GM23248 (cell line): ENCODE data around the gene ATF5. TPM values are rescaled to one million over a fixed set of nuclear protein-coding genes. Genes with fewer than 3 reads are reported as not detected.
A peak's percentile ranks its signal among the peaks of the same experiment; 100 is the strongest.

Source experiments
- DNase-seq: peaks from one replicate; pipeline ENCODE4 v3.0.0-alpha.2; 2015
- H2AFZ ChIP-seq: fragments of 200-600 bp; sonication (generic); 2 replicates; pipeline ENCODE4 v1.6.1; 2016; ENCODE audit warnings: antibody characterized with exemption
- H3F3A ChIP-seq: fragments of 200-600 bp; sonication (generic); 2 replicates; pipeline ENCODE4 v1.6.1; 2016; ENCODE audit warnings: mild to moderate bottlenecking, antibody characterized with exemption, mixed run types; ENCODE audit not compliant: insufficient read depth
- H3K27ac ChIP-seq: fragments of 200-600 bp; sonication (generic); 2 replicates; pipeline ENCODE4 v1.5.1; 2016; ENCODE audit warnings: mild to moderate bottlenecking
- H3K27me3 ChIP-seq: fragments of 200-600 bp; sonication (generic); replicated peaks from 2 replicates; pipeline ENCODE4 v1.6.1; 2016; ENCODE audit warnings: mild to moderate bottlenecking; ENCODE audit not compliant: insufficient read depth
- H3K36me3 ChIP-seq: fragments of 200-600 bp; sonication (generic); 2 replicates; pipeline ENCODE4 v1.6.1; 2016; ENCODE audit warnings: low read depth, mild to moderate bottlenecking
- H3K4me1 ChIP-seq: fragments of 200-600 bp; sonication (generic); 2 replicates; pipeline ENCODE4 v1.6.1; 2016; ENCODE audit warnings: mild to moderate bottlenecking; ENCODE audit not compliant: insufficient read depth
- H3K4me2 ChIP-seq: fragments of 200-600 bp; sonication (generic); one replicate; pipeline ENCODE4 v1.6.1; 2016; ENCODE audit warnings: mild to moderate bottlenecking; ENCODE audit not compliant: unreplicated experiment
- H3K4me3 ChIP-seq: fragments of 200-600 bp; sonication (generic); 2 replicates; pipeline ENCODE4 v1.5.1; 2016; ENCODE audit warnings: mild to moderate bottlenecking
- H3K79me2 ChIP-seq: fragments of 200-600 bp; sonication (generic); 2 replicates; pipeline ENCODE4 v1.6.1; 2016; ENCODE audit warnings: mild to moderate bottlenecking; ENCODE audit not compliant: insufficient read depth
- H3K9ac ChIP-seq: fragments of 200-600 bp; sonication (generic); 2 replicates; pipeline ENCODE4 v1.6.1; 2016; ENCODE audit warnings: mild to moderate bottlenecking
- H3K9me2 ChIP-seq: fragments of 200-600 bp; sonication (generic); 2 replicates; pipeline ENCODE4 v1.6.1; 2016; ENCODE audit warnings: mixed run types, mild to moderate bottlenecking, moderate library complexity; ENCODE audit not compliant: insufficient read depth
- H3K9me3 ChIP-seq: fragments of 200-600 bp; sonication (generic); one replicate; pipeline ENCODE4 v1.6.1; 2017; ENCODE audit warnings: low read depth
- H4K20me1 ChIP-seq: fragments of 200-600 bp; sonication (generic); 2 replicates; pipeline ENCODE4 v1.6.0; 2016; ENCODE audit not compliant: insufficient read depth
- EZH2 ChIP-seq: fragments of 200-600 bp; sonication (generic); IDR thresholded peaks from 2 replicates; pipeline ENCODE4 v1.6.1; 2018; ENCODE audit warnings: antibody characterized with exemption, mild to moderate bottlenecking; ENCODE audit not compliant: insufficient read depth, poor library complexity, severe bottlenecking
- EZH2phosphoT487 ChIP-seq: fragments of 200-600 bp; sonication (generic); IDR thresholded peaks from 2 replicates; pipeline ENCODE4 v1.6.1; 2018; ENCODE audit warnings: antibody characterized with exemption, moderate library complexity, mild to moderate bottlenecking, low read depth; ENCODE audit not compliant: insufficient read depth
- WGBS, 2 experiments: methylation state at CpG; one replicate each; pipeline ENCODE4 v1.1.6; 2015 to 2017; ENCODE audit warnings: low lambda C conversion rate in 2 of 2, low coverage in 1 of 2; ENCODE audit errors: missing lambda C conversion rate in 2 of 2; 5-methylcytosine and 5-hydroxymethylcytosine counted together
- in situ Hi-C: fragments of 300-500 bp; cut with MboI; formaldehyde crosslinking; loops from 2 replicates; pipeline ENCODE4 v1.15.0; 2020
- polyA plus RNA-seq: library from polyadenylated mRNA; unstranded; fragments of >200 nt; fragmentation: Nextera tagmentation; extraction: Ambion mirVana; gene quantifications from 2 replicates; pipeline ENCODE4 v1.2.1, GENCODE V29; 2016
- total RNA-seq: library from RNA; depleted of rRNA; stranded (reverse); fragments of >200 nt; shearing (Covaris generic); gene quantifications from 2 replicates; pipeline ENCODE4 v1.2.3, GENCODE V29; 2014; rRNA removed

Gene ATF5, protein sequence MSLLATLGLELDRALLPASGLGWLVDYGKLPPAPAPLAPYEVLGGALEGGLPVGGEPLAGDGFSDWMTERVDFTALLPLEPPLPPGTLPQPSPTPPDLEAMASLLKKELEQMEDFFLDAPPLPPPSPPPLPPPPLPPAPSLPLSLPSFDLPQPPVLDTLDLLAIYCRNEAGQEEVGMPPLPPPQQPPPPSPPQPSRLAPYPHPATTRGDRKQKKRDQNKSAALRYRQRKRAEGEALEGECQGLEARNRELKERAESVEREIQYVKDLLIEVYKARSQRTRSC
- total RNA-seq = 8.9 and 19.1 TPM in 2 replicates
- 8.0 and 8.9 TPM in 2 replicates for polyA plus RNA-seq

DNA sequence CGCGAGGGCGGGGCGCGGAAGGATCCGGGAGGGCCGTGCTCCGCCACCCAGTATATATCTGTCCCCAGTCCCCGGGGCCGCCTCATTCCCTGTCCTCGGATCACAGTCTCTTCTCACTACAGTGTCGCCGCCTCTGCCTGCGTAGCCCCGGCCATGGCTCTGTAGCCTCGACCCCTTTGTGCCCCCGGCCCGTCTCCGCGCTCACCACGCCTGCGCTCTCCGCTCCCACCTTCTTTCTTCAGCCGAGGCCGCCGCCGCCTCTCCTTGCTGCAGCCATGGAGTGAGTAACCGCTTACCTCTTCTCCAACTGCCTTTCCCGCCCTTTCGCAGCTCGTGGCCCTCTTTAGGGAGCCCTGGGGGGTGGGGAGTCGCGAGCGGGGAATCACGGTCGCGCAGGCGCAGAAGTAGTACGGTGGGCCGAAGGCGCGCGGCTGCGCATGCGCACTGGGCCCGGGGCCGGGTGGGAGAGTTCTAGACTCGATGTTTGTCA, at the start of gene ATF5, which contains the start of gene NUP62:
TSS of gene ATF5 (plus strand) at position 85 of the 490 bp plus-strand sequence. CDS start 1,646 bp downstream, outside the sequence.
TSS of gene NUP62 (minus strand) at position 384 of the 490 bp plus-strand sequence. CDS start 19,697 bp downstream, outside the sequence.
- Histone ChIP-seq H3K4me2 (peak within 1 kb of the TSS; percentile 80), H3K27me3 (no peaks in the 10 kb centered on the region), H3K27ac (peak within 1 kb of the TSS; percentile 87), H3F3A (peaks cover 12% of the 10 kb centered on the region), H3K4me3 (peak within 1 kb of the TSS; percentile 98), H3K9me3 (no peaks in the 10 kb centered on the region), H3K4me1 (peaks cover 7% of the 10 kb centered on the region; the same call in 1 of the 2 replicates), H2AFZ (peak within 1 kb of the TSS; percentile 93), H3K36me3 (peaks cover 7% of the 10 kb centered on the region; the same call in 1 of the 2 replicates), H3K9me2 (no peaks in the 10 kb centered on the region), H3K9ac (peak within 1 kb of the TSS; percentile 94), H3K79me2 (peaks cover 50% of the 10 kb centered on the region), H4K20me1 (no peaks in the 10 kb centered on the region)
- TF ChIP-seq EZH2phosphoT487 (no peak), EZH2 (no peak)
- in situ Hi-C loops = loop anchor here (25.0 kb wide), 1 partner anchor 208 kb away; no protein-coding TSS in a partner anchor
- WGBS, 2 experiments = 0 to 2% methylated on average over 31 to 48 of the region's 48 CpGs
- peak; percentile 89 for DNase-seq

DNA sequence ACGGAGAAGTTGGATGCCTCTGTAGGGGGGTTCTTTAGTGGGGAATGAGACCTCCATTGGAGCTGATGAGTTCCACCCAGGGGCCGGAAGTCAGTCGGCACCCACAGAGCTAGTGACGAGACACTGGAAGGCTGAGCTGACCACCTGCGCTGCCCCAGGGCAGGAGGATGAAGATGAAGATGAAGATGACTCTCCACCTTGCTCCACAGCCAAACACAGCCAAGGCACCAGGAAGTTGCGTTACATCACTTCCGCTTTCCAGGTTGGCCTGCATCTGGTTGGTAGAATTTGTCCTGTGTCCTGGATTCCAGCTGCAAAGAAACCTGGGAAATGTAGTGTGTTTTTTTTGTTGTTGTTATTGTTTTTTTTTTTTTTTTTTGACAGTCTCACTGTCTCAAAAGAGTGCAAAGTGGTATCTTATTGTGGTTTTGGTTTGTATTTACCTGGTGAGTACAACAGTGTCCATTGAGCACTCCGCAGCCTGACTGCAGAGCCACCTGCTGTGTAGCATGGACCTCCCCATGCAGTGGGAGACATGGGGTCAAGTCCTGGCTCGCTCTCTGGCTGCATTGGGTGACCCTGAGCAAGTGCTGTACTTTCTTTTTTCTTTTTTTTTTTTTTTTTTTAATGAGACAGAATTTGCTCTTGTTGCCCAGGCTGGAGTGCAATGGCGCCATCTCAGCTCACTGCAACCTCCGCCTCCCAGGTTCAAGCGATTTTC, 49.6 kb upstream of the ATF5 start:
- 93% methylated on average over 12 of the region's 12 CpGs for WGBS, 2 experiments
- H3K27ac ChIP-seq = no peak overlapping the region
- DNase-seq = no peak
- TF ChIP-seq EZH2phosphoT487 = no peak
- TF ChIP-seq EZH2 = no peak
- no peak overlapping the region for H3K4me2 ChIP-seq
- no peaks in the 10 kb centered on the region for H3K27me3 ChIP-seq
- H3K79me2 ChIP-seq = peaks cover 31% of the 10 kb centered on the region
- H3K4me3 ChIP-seq = no peak overlapping the region
- in situ Hi-C loops = no loop called here
- H3F3A ChIP-seq = no peaks in the 10 kb centered on the region
- peaks cover 10% of the 10 kb centered on the region for H3K4me1 ChIP-seq
- no peaks in the 10 kb centered on the region for H4K20me1 ChIP-seq
- H2AFZ ChIP-seq = no peak overlapping the region
- H3K9me3 ChIP-seq = no peaks in the 10 kb centered on the region
- H3K9me2 ChIP-seq = no peaks in the 10 kb centered on the region
- H3K36me3 ChIP-seq = peaks cover 17% of the 10 kb centered on the region; the same call in 1 of the 2 replicates
- H3K9ac ChIP-seq = no peak overlapping the region; the same call in 1 of the 2 replicates

DNA sequence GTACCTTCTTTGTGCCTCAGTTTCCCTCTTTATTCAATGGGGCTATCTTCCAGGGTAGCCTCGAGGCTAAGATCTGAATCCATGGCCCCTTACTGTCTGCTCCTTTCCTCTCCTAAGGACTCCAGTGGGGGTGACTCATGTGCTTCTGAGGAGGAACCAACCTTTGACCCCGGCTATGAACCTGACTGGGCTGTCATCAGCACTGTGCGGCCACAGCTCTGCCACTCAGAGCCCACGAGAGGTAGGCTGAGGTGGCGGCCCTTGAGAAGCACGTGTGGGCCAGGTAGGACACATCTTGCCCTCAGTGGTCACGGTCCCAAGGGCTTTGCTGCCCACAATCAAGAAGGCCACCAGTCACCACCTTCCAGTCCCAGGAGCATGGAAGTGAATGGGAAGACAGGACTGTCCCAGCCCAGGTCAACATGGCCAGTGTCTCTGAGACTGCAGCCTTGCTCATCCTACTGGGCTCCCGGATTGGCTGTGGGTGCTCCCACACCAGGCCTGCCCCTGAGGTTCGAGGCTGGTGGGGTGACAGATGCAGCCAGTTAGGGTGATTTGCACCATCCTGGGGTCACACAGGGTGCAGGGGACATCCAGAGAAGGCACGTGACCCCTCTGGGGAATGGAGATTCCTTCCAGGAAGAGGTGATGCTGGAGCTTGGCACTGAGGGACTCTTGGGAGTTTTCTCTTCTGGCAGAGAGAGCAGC, 48.7 kb upstream of the ATF5 start:
- Histone ChIP-seq H3K9me3 (no peaks in the 10 kb centered on the region), H3K9me2 (no peaks in the 10 kb centered on the region), H3F3A (no peaks in the 10 kb centered on the region), H3K4me3 (no peak overlapping the region), H3K4me2 (no peak overlapping the region), H2AFZ (no peak overlapping the region), H3K79me2 (peaks cover 22% of the 10 kb centered on the region), H3K27me3 (no peaks in the 10 kb centered on the region), H3K9ac (no peak overlapping the region), H4K20me1 (no peaks in the 10 kb centered on the region), H3K4me1 (peaks cover 6% of the 10 kb centered on the region), H3K27ac (no peak overlapping the region), H3K36me3 (peaks cover 17% of the 10 kb centered on the region; the same call in 1 of the 2 replicates)
- DNase-seq = no peak
- TF ChIP-seq EZH2 (no peak), EZH2phosphoT487 (no peak)
- in situ Hi-C loops = no loop called here
- 90% methylated on average over 10 of the region's 10 CpGs for WGBS, 2 experiments

DNA sequence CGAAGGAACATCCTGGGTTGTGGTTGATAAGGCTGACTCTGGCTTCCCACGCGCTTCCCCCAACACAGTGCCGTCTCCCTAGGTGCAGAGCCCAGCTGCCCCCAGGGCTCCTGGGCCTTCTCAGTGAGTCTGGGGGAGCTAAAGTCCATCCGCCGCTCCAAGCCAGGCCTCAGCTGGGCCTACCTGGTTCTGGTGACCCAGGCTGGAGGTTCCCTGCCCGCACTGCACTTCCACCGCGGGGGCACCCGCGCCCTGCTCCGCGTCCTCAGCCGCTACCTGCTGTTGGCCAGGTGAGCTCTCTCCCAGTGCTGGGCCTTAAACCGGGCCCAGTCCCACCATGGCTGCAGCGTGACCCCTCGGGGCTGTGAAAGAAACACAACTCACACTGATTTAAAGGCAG, 47.8 kb upstream of the ATF5 start:
- WGBS, 2 experiments = 92 to 94% methylated on average over 15 to 17 of the region's 17 CpGs
- Histone ChIP-seq H2AFZ (no peak overlapping the region), H3K36me3 (peaks cover 17% of the 10 kb centered on the region; the same call in 1 of the 2 replicates), H3F3A (no peaks in the 10 kb centered on the region), H3K4me2 (no peak overlapping the region), H3K9me3 (no peaks in the 10 kb centered on the region), H3K27ac (no peak overlapping the region), H3K4me3 (no peak overlapping the region), H3K79me2 (peaks cover 14% of the 10 kb centered on the region), H3K27me3 (no peaks in the 10 kb centered on the region), H4K20me1 (no peaks in the 10 kb centered on the region), H3K9me2 (no peaks in the 10 kb centered on the region), H3K4me1 (peaks cover 4% of the 10 kb centered on the region; the same call in 1 of the 2 replicates), H3K9ac (no peak overlapping the region)
- in situ Hi-C loops = no loop called here
- no peak for DNase-seq
- TF ChIP-seq EZH2 (no peak), EZH2phosphoT487 (no peak)
